Kidney (tissue), 14 donors: ENCODE results near the gene GSG1. TPM values are rescaled to one million over a fixed set of nuclear protein-coding genes. Genes with fewer than 3 reads are reported as not detected.

ENCODE experiments used
- DNase-seq, 5 donors: peaks; one replicate each; pipeline ENCODE4 v3.0.0-alpha.2; 2013 to 2020
- FAIRE-seq: peaks from 2 replicates; lab custom pipeline; 2012; peaks lifted over from hg19 to GRCh38; lab: Jason Lieb, UNC
- H3K27ac ChIP-seq, 2 donors: one replicate each; pipeline ENCODE4 v1.7.0; 2013; ENCODE audit warnings: low read depth in 2 of 2, low read length in 2 of 2, inconsistent platforms in 1 of 2
- H3K27me3 ChIP-seq: one replicate; pipeline ENCODE4 v1.7.1; 2013; ENCODE audit warnings: low read length, inconsistent platforms; ENCODE audit not compliant: control insufficient read depth, insufficient read depth
- H3K36me3 ChIP-seq, 3 donors: one replicate each; pipeline versions ENCODE4 v1.7.0 to v1.7.1; 2013; ENCODE audit warnings: low read length in 3 of 3, control low read depth in 1 of 3, inconsistent platforms in 1 of 3; ENCODE audit not compliant: insufficient read depth in 3 of 3, control insufficient read depth in 2 of 3
- H3K4me1 ChIP-seq, 3 donors: one replicate each; pipeline versions ENCODE4 v1.7.0 to v1.7.1; 2013; ENCODE audit warnings: low read length in 3 of 3, inconsistent platforms in 1 of 3, low read depth in 1 of 3; ENCODE audit not compliant: control insufficient read depth in 2 of 3, insufficient read depth in 2 of 3
- H3K4me3 ChIP-seq, 3 donors: one replicate each; pipeline versions ENCODE4 v1.7.0 to v1.8.1; 2013; ENCODE audit warnings: low read length in 3 of 3, control low read depth in 1 of 3, inconsistent platforms in 1 of 3
- H3K9ac ChIP-seq, 3 donors: one replicate each; pipeline versions ENCODE4 v1.7.0 to v1.7.1; 2013; ENCODE audit warnings: low read length in 3 of 3, control low read depth in 1 of 3, inconsistent platforms in 1 of 3
- H3K9me3 ChIP-seq, 3 donors: one replicate each; pipeline versions ENCODE4 v1.7.0 to v1.7.1; 2013; ENCODE audit warnings: low read length in 3 of 3, control low read depth in 1 of 3, inconsistent platforms in 1 of 3; ENCODE audit not compliant: control insufficient read depth in 2 of 3, insufficient read depth in 1 of 3
- CTCF ChIP-seq: IDR thresholded peaks from 3 replicates; pipeline ENCODE4 v1.5.1; 2012; ENCODE audit warnings: mild to moderate bottlenecking, moderate library complexity, borderline replicate concordance; ENCODE audit not compliant: insufficient read depth; ENCODE audit errors: extremely low read depth
- intact Hi-C: fragments of 100-400 bp; cut with DNase I; formaldehyde crosslinking; loops from one replicate; pipeline ENCODE4 v1.11.1; 2022
- polyA plus RNA-seq: library from polyadenylated mRNA; stranded (reverse); fragments of 350-450 nt; fragmentation: Illumina TruSeq; extraction: RNeasy Lipid Tissue Mini Kit (QIAGEN cat#74804); gene quantifications from one replicate; pipeline ENCODE4 v1.2.3, GENCODE V29; 2014; ENCODE audit warnings: low read depth, low replicate concordance; ENCODE audit not compliant: insufficient read depth
- total RNA-seq: library from RNA; stranded (reverse); fragmentation: NEBNext Ultra II Directional; extraction: Animal tissue kit (Norgen Biotek cat#: 25700); gene quantifications from one replicate; pipeline ENCODE4 v1.2.1, GENCODE V29; 2021
- donor health status: control.
- donor health status: control.
- donor health status: control.
- donor health status: control.
- donor health status: control.
- donor health status: DM: yes; HTN: yes; CAD: no.
- donor health status: Normal renal cell carcinoma (clear cell type).

GSG1 gene
- total and polyA plus RNA-seq, 2 donors from 2014 or later, result 0.19 to 0.34 TPM

- H3K27me3 ChIP-seq, result no peaks in the 10 kb centered on the region
- peak in 2 of 5 donors; percentile 39 to 43 for DNase-seq
- H3K9ac ChIP-seq, result no peak overlapping the region
- intact Hi-C loops, result loop anchor here (5.0 kb wide), 1 partner anchor 117 kb away; no protein-coding TSS in a partner anchor
- H3K36me3 ChIP-seq, result no peaks in the 10 kb centered on the region
- H3K9me3 ChIP-seq, result no peaks in the 10 kb centered on the region
- no peak overlapping the region for H3K4me3 ChIP-seq
- H3K4me1 ChIP-seq, result peaks cover 5 to 20% (median 7%) of the 10 kb centered on the region in 3 donors
- FAIRE-seq, result no peak
- no peak overlapping the region for H3K27ac ChIP-seq
- TF ChIP-seq CTCF, result no peak
Observed at GRCh38 chr12:13095266-13095995, 8.0 kb downstream of the GSG1 start.

- Histone ChIP-seq H3K36me3 (no peaks in the 10 kb centered on the region), H3K27ac (no peak overlapping the region), H3K9me3 (no peaks in the 10 kb centered on the region), H3K27me3 (no peaks in the 10 kb centered on the region), H3K4me1 (peaks cover 2 to 13% (median 5%) of the 10 kb centered on the region in 3 donors), H3K4me3 (no peak overlapping the region), H3K9ac (no peak overlapping the region)
- intact Hi-C loops, result no loop called here
- TF ChIP-seq CTCF, result no peak
- DNase-seq (no peak), FAIRE-seq (no peak)
Observed at GRCh38 chr12:13094367-13094766, 9.1 kb downstream of the GSG1 start.

- H3K4me3 ChIP-seq, result no peak overlapping the region
- FAIRE-seq, result no peak
- peak in 1 of 5 donors; percentile 37 for DNase-seq
- H3K36me3 ChIP-seq, result no peaks in the 10 kb centered on the region
- peaks cover 2 to 13% (median 5%) of the 10 kb centered on the region in 3 donors for H3K4me1 ChIP-seq
- H3K27me3 ChIP-seq, result no peaks in the 10 kb centered on the region
- intact Hi-C loops, result no loop called here
- TF ChIP-seq CTCF, result no peak
- no peak overlapping the region for H3K27ac ChIP-seq
- H3K9ac ChIP-seq, result no peak overlapping the region
- no peaks in the 10 kb centered on the region for H3K9me3 ChIP-seq
Observed at GRCh38 chr12:13093848-13094220, 9.6 kb downstream of the GSG1 start.
